GM12878 (cell line): ENCODE data around the gene RASSF8. TPM values are rescaled to one million over a fixed set of nuclear protein-coding genes. Genes with fewer than 3 reads are reported as not detected.

Source experiments
- ATAC-seq: fragments of 200-7000 bp; cut with Tn5 transposase; 3 replicates; pipeline ENCODE4 v1.9.1; 2020; ENCODE audit warnings: mild to moderate bottlenecking, moderate library complexity
- BruUV-seq: library from RNA; stranded (reverse); fragments of 400-500 nt; replicated peaks from 2 replicates; lab custom pipeline; 2021; lab: Mats Ljungman, UMichigan
- CTCF ChIA-PET: fragments of 300-600 bp; sonication (Branson Sonifier 250); formaldehyde crosslinking; extraction: SDS; loops from one replicate; lab custom pipeline; 2021; ENCODE audit warnings: inconsistent platforms; lab: Yijun Ruan, JAX
- POLR2A ChIA-PET: fragments of 350-600 bp; formaldehyde crosslinking; extraction: SDS; loops from one replicate; lab custom pipeline; 2021; ENCODE audit warnings: inconsistent platforms; lab: Charles Lee
- RAD21 ChIA-PET: fragments of 300-600 bp; sonication (Branson Sonifier 250); formaldehyde crosslinking; loops from one replicate; lab custom pipeline; 2023; ENCODE audit warnings: antibody characterized with exemption; ENCODE audit not compliant: unreplicated experiment; lab: Charles Lee
- SMC1A ChIA-PET: fragments of 300-600 bp; sonication (Branson Sonifier 250); formaldehyde crosslinking; loops from one replicate; lab custom pipeline; 2023; ENCODE audit not compliant: unreplicated experiment, uncharacterized antibody; lab: Charles Lee
- DNase-seq: peaks from one replicate; pipeline ENCODE4 v3.0.0-alpha.2; 2011; ENCODE audit warnings: low read depth, low spot score
- FAIRE-seq: peaks from 3 replicates; lab custom pipeline; 2011; peaks lifted over from hg19 to GRCh38; lab: Jason Lieb, UNC
- H2AFZ ChIP-seq: 2 replicates; pipeline ENCODE4 v1.6.0; 2011; ENCODE audit warnings: low read depth, low read length, control low read depth; ENCODE audit not compliant: control insufficient read depth
- H3K27ac ChIP-seq: 2 replicates; pipeline ENCODE4 v1.5.1; 2011; ENCODE audit warnings: control low read depth; ENCODE audit not compliant: control insufficient read depth, insufficient read depth
- H3K27me3 ChIP-seq, 2 experiments: replicated peaks in 1 of 2; 2 replicates each; pipeline versions ENCODE4 v1.6.0 to v1.6.1; 2011; ENCODE audit warnings: low read length in 1 of 2; ENCODE audit not compliant: control insufficient read depth in 2 of 2, insufficient read depth in 2 of 2
- H3K36me3 ChIP-seq, 2 experiments: 2 replicates each; pipeline ENCODE4 v1.5.1; 2011; ENCODE audit warnings: low read length in 1 of 2; ENCODE audit not compliant: control insufficient read depth in 2 of 2, insufficient read depth in 2 of 2
- H3K4me1 ChIP-seq: 2 replicates; pipeline ENCODE4 v1.6.1; 2011; ENCODE audit warnings: mild to moderate bottlenecking, low read length, moderate library complexity, mixed read lengths; ENCODE audit not compliant: control insufficient read depth, insufficient read depth
- H3K4me2 ChIP-seq: 2 replicates; pipeline ENCODE4 v1.6.0; 2011; ENCODE audit warnings: control low read depth; ENCODE audit not compliant: control insufficient read depth, insufficient read depth
- H3K4me3 ChIP-seq: fragments of 200-600 bp; sonication (generic); 2 replicates; pipeline ENCODE4 v1.5.1; 2016
- H3K79me2 ChIP-seq: 2 replicates; pipeline ENCODE4 v1.6.0; 2011; ENCODE audit warnings: low read length; ENCODE audit not compliant: control insufficient read depth, insufficient read depth
- H3K9ac ChIP-seq: 2 replicates; pipeline ENCODE4 v1.8.0; 2011; ENCODE audit warnings: low read length, control low read depth, mixed read lengths; ENCODE audit not compliant: control insufficient read depth, insufficient read depth
- H3K9me3 ChIP-seq: replicated peaks from 3 replicates; pipeline ENCODE4 v1.5.1; 2011; ENCODE audit warnings: mild to moderate bottlenecking, low read length; ENCODE audit not compliant: control insufficient read depth, insufficient read depth
- H4K20me1 ChIP-seq: 2 replicates; pipeline ENCODE4 v1.6.0; 2011; ENCODE audit not compliant: control insufficient read depth, insufficient read depth
- BACH1 ChIP-seq: fragments of 450-650 bp; IDR thresholded peaks from 2 replicates; pipeline ENCODE4 v1.6.1; 2017; ENCODE audit warnings: mild to moderate bottlenecking, borderline replicate concordance
- BCL11A ChIP-seq: IDR thresholded peaks from 2 replicates; pipeline ENCODE4 v1.6.1; 2011; ENCODE audit warnings: low read depth, low read length
- BHLHE40 ChIP-seq, 2 experiments: fragments of 450-650 bp in 1 of 2; IDR thresholded peaks; 2 replicates each; pipeline ENCODE4 v1.6.1; 2011 to 2017; ENCODE audit warnings: low read depth in 2 of 2, borderline replicate concordance in 1 of 2, improper control_type of control experiment in 1 of 2, low read length in 1 of 2, mild to moderate bottlenecking in 1 of 2
- CBFB ChIP-seq: IDR thresholded peaks from 2 replicates; pipeline ENCODE4 v1.6.1; 2016; ENCODE audit warnings: antibody characterized with exemption, low read depth
- E4F1 ChIP-seq: fragments of 450-650 bp; IDR thresholded peaks from 2 replicates; pipeline ENCODE4 v1.6.1; 2018; ENCODE audit warnings: borderline replicate concordance, mild to moderate bottlenecking; ENCODE audit not compliant: partially characterized antibody
- EP300 ChIP-seq, 2 experiments: fragments of 150-350 bp in 1 of 2; IDR thresholded peaks; 2 replicates each; pipeline ENCODE4 v1.6.1; 2011 to 2012; ENCODE audit warnings: low read depth in 2 of 2, low read length in 2 of 2, borderline replicate concordance in 1 of 2, improper control_type of control experiment in 1 of 2, inconsistent platforms in 1 of 2; ENCODE audit not compliant: control insufficient read depth in 1 of 2
- HCFC1 ChIP-seq: fragments of 150-350 bp; IDR thresholded peaks from 2 replicates; pipeline ENCODE4 v1.6.1; 2014; ENCODE audit warnings: low read length
- KLF5 ChIP-seq: fragments of 450-650 bp; IDR thresholded peaks from 2 replicates; pipeline ENCODE4 v1.6.1; 2014; ENCODE audit warnings: mild to moderate bottlenecking; ENCODE audit not compliant: partially characterized antibody
- NFYA ChIP-seq: IDR thresholded peaks from 2 replicates; pipeline ENCODE4 v1.6.1; 2011; ENCODE audit warnings: low read depth, mild to moderate bottlenecking, low read length, improper control_type of control experiment, borderline replicate concordance
- PML ChIP-seq: IDR thresholded peaks from 2 replicates; pipeline ENCODE4 v1.6.1; 2012; ENCODE audit warnings: low read length, inconsistent platforms
- SP1 ChIP-seq: IDR thresholded peaks from one replicate; pipeline ENCODE4 v1.6.1; 2011; ENCODE audit warnings: low read depth, low read length
- ZBED1 ChIP-seq: IDR thresholded peaks from 2 replicates; pipeline ENCODE4 v1.6.1; 2016; ENCODE audit warnings: borderline replicate concordance
- ZNF274 ChIP-seq: IDR thresholded peaks from one replicate; pipeline ENCODE4 v1.8.0; 2011; ENCODE audit not compliant: insufficient read length, insufficient read depth
- WGBS: methylation state at CpG from one replicate; pipeline ENCODE4 v1.1.6; 2016; ENCODE audit warnings: low lambda C conversion rate; ENCODE audit not compliant: insufficient replicate concordance, insufficient coverage; ENCODE audit errors: missing lambda C conversion rate; 5-methylcytosine and 5-hydroxymethylcytosine counted together
- in situ Hi-C: fragments of 300-500 bp; cut with MboI; formaldehyde crosslinking; loops from 9 replicates; pipeline ENCODE4 v1.14.3; 2018; ENCODE audit warnings: mixed read lengths
- intact Hi-C: fragments of 100-400 bp; cut with micrococcal nuclease; formaldehyde crosslinking; loops from one replicate; pipeline ENCODE4 v1.14.2; 2022; ENCODE audit not compliant: unreplicated experiment
- polyA plus RNA-seq, 11 experiments: library from polyadenylated mRNA; depleted of rRNA in 4 of 11; unstranded in 6 of 11; stranded (reverse) in 5 of 11; fragments of >200 nt; fragmentation: Nextera tagmentation in 4 of 11; fragmentation: Illumina TruSeq in 1 of 11; extraction: Ambion mirVana in 4 of 11; extraction: Trizol in 1 of 11; gene quantifications; 1 replicate in 1 of 11; 2 replicates in 10 of 11; pipeline versions ENCODE4 v1.2.1 to v1.2.3, GENCODE V29; 2011 to 2016; ENCODE audit warnings: inconsistent platforms in 2 of 11, missing spikeins in 2 of 11, low read depth in 1 of 11
- total RNA-seq, 4 experiments: library from RNA; depleted of rRNA in 3 of 4; stranded (reverse); fragments of >200 nt in 3 of 4; fragmentation: Illumina TruSeq in 1 of 4; extraction: Trizol in 1 of 4; gene quantifications; 2 replicates each; pipeline versions ENCODE4 v1.2.1 to v1.2.3, GENCODE V29; 2013 to 2021
- TF ChIP-seq, protein P1 (sequence below): fragments of 150-350 bp; IDR thresholded peaks from 2 replicates; pipeline ENCODE4 v1.6.1; 2014; ENCODE audit warnings: mild to moderate bottlenecking, low read depth, low read length
- TF ChIP-seq, protein P2 (sequence below): fragments of 450-650 bp; conservative IDR thresholded peaks from 2 replicates; pipeline ENCODE4 v1.6.1; 2017; ENCODE audit warnings: mild to moderate bottlenecking, moderate library complexity
- TF ChIP-seq, protein P3 (sequence below): IDR thresholded peaks from 2 replicates; pipeline ENCODE4 v1.6.1; 2012; ENCODE audit warnings: low read depth, low read length, improper control_type of control experiment

Gene RASSF8
- total and polyA plus RNA-seq, 10 of the 15 experiments (the other 5 are each of a cell fraction or from before 2014, with no cell fraction given): 0.06 to 0.18 (median 0.08) TPM; not detected in 6

DNA sequence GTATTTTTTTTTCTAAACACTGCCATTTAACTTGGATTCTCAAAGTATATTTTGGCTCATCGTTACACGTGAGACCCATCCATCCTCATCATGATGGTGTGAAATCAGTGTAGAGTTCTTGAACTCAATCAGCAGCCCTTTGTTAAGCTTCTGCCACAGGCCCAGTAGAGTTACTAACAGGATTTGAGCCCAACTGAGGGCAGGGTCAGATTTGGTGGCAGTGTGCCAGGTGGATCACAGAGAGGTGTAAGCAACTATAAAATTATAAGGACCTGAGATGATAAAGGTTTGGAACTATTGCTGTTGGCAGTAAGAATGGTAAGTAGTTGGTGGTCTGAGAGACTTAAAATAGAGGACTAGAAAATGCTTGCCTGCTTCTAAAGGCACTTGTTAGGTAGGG, 72.8 kb downstream of the RASSF8 start:
- BruUV-seq: no TSS peak
- 5% methylated on average over 2 of the region's 2 CpGs for WGBS

More for the DNA sequence above, 72.8 kb downstream of the RASSF8 start:
- in situ Hi-C loops: no loop called here
- H3K27ac ChIP-seq: no peak overlapping the region
- no peaks in the 10 kb centered on the region for H3K36me3 ChIP-seq
- no peak overlapping the region for H3K9ac ChIP-seq
- DNase-seq (no peak), ATAC-seq (no peak), FAIRE-seq (no peak)
- H4K20me1 ChIP-seq: no peaks in the 10 kb centered on the region
- RAD21 ChIA-PET: no interaction called here
- no peaks in the 10 kb centered on the region for H3K9me3 ChIP-seq
- no peaks in the 10 kb centered on the region for H3K27me3 ChIP-seq
- H3K4me2 ChIP-seq: no peak overlapping the region
- intact Hi-C loops: no loop called here
- H2AFZ ChIP-seq: no peak overlapping the region
- TF ChIP-seq ZNF274 (no peak), BCL11A (no peak), HCFC1 (no peak), NFYA (no peak), ZBED1 (no peak), EP300 (IDR thresholded peaks at IDR 0.05; ENCODE audit: borderline replicate concordance in 1 of 2, control insufficient read depth in 1 of 2, low read depth in 2 of 2, low read length in 2 of 2) (no peak), BACH1 (no peak), CBFB (no peak), PML (no peak), SP1 (no peak), KLF5 (no peak), BHLHE40 (IDR thresholded peaks at IDR 0.05; ENCODE audit: borderline replicate concordance in 1 of 2, low read depth in 2 of 2, low read length in 1 of 2) (no peak), E4F1 (no peak)
- TF ChIP-seq, protein P1, sequence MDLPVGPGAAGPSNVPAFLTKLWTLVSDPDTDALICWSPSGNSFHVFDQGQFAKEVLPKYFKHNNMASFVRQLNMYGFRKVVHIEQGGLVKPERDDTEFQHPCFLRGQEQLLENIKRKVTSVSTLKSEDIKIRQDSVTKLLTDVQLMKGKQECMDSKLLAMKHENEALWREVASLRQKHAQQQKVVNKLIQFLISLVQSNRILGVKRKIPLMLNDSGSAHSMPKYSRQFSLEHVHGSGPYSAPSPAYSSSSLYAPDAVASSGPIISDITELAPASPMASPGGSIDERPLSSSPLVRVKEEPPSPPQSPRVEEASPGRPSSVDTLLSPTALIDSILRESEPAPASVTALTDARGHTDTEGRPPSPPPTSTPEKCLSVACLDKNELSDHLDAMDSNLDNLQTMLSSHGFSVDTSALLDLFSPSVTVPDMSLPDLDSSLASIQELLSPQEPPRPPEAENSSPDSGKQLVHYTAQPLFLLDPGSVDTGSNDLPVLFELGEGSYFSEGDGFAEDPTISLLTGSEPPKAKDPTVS: no peak
- TF ChIP-seq, protein P2, sequence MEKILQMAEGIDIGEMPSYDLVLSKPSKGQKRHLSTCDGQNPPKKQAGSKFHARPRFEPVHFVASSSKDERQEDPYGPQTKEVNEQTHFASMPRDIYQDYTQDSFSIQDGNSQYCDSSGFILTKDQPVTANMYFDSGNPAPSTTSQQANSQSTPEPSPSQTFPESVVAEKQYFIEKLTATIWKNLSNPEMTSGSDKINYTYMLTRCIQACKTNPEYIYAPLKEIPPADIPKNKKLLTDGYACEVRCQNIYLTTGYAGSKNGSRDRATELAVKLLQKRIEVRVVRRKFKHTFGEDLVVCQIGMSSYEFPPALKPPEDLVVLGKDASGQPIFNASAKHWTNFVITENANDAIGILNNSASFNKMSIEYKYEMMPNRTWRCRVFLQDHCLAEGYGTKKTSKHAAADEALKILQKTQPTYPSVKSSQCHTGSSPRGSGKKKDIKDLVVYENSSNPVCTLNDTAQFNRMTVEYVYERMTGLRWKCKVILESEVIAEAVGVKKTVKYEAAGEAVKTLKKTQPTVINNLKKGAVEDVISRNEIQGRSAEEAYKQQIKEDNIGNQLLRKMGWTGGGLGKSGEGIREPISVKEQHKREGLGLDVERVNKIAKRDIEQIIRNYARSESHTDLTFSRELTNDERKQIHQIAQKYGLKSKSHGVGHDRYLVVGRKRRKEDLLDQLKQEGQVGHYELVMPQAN: no peak
- TF ChIP-seq, protein P3, sequence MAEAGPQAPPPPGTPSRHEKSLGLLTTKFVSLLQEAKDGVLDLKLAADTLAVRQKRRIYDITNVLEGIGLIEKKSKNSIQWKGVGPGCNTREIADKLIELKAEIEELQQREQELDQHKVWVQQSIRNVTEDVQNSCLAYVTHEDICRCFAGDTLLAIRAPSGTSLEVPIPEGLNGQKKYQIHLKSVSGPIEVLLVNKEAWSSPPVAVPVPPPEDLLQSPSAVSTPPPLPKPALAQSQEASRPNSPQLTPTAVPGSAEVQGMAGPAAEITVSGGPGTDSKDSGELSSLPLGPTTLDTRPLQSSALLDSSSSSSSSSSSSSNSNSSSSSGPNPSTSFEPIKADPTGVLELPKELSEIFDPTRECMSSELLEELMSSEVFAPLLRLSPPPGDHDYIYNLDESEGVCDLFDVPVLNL: no peak
- CTCF ChIA-PET: interaction anchor here (1.6 kb wide), 1 partner anchor 595 kb away, joined by 7 read pairs; no protein-coding TSS in a partner anchor
- H3K79me2 ChIP-seq: no peaks in the 10 kb centered on the region
- H3K4me3 ChIP-seq: no peak overlapping the region
- SMC1A ChIA-PET: interaction anchor here (0.8 to 2.1 kb wide), 4 partner anchors 10 to 595 kb away, joined by 3 to 6 read pairs (median 4); no protein-coding TSS in a partner anchor
- POLR2A ChIA-PET: no interaction called here
- no peaks in the 10 kb centered on the region for H3K4me1 ChIP-seq
